Activated CD8-positive, alpha-beta memory T cell treated with anti-CD3 and anti-CD28 coated beads for 24 hours (primary cell): ENCODE results near the gene KCNE5.
"Not testable (repeated sequence)": the region's sequence is repeated elsewhere in the genome, so short reads cannot be mapped to it uniquely, and the experiment has no call there.

Source experiments
- DNase-seq: peaks from one replicate; pipeline ENCODE4 v3.0.0-alpha.2; 2020

Gene KCNE5

DNA sequence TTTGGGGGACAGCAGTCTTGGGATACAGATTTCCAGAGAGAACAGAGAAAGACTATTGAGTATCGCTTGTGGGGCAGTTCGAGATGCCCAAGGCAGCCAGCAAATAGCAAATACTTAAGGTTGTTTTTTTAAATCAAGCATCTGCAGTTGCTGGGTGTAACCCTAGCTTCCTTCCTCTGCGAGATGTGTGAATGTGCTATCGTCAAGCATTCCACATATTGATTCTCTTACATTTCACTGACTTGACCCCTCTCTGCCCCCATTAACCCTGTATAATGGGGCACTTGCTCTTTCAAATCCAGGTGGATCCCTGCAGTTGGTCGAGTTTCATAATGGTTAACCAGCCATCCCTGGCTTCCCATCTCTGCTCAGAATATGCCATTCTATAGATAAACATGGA lies 23.5 kb downstream of the KCNE5 start:
- DNase-seq: no peak

DNA sequence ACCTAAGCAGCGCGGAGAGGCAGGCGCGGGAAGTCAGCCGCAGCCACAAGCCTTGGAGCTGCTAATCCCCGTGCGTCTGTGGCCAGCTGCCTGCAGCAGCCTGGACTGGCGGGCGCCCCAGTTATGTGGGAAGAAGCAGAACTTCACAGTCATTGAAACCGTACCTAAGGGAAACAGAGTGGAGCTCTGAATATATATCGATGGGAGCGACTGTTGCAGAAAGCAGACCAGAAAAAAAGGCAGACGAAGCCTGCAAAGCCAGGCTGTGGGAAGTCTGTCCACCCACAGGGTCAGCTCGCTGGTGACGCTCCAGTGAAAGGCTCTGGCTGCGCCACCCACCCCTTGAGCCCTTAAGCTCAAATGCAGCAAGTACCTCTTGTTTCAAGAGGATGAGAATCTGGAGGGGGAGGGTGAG lies 24.7 kb downstream of the KCNE5 start:
- no peak for DNase-seq

- no peak for DNase-seq
These were observed 29.0 kb downstream of the KCNE5 start for GRCh38 chrX:109596015-109596414.

- no peak for DNase-seq
These were observed 34.8 kb downstream of the KCNE5 start for GRCh38 chrX:109590176-109590575.

DNA sequence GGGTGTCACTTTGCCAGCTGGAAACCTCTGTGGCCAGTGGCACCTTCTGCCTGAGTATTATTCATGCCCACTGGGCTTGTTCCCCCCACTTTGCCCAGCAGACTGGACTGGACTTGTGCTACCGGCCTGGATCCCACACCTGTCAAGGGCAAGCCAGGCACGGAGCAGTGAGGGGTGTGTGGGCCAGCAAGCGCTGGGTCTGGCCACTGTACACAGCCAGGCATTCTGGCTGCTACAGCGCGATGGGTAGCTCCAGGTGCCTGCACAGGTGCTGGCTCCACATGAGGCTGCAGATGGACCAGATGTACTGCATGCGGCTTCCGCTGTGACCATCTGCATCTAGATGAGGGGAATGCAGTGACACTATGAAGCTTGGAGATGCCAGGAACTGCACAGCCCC lies 39.5 kb downstream of the KCNE5 start:
- no peak for DNase-seq

DNA sequence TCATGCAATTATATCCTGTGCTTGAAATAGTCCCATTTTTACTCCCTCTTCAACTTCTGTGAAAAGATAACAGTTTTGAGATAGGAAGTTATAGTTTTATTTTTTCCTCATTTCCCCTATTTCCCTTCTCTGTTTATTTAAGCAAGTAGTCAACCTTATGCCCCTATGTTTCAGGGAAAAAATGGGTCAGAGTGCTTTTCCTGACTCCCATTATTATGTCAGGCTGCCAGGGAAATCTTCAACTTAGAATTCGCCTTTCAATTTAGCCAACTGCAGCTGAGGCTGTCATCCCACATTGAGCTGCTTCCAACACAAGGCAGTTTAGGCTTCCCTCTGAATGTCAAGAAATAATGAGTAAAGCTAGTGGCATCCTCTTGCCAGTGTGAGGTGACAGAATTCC lies 46.1 kb downstream of the KCNE5 start:
- no peak for DNase-seq

DNA sequence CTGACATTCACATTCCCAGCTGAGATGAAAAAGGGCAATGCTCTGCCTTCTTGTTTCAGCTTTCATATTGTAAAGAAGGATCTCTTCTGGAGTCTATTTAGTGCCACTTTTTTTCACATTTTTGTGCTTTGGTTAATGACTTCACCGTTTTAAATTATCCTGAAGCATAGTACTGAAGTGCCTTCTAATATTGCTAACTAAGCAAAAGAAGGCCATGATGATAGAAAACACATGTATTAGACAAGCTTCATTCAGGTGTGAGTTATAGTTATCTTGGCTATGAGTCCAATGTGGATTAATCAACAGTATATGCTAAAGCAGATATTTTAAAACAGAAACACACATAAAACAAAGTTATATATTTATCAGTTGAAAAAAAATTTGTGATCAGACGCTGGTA lies 47.9 kb downstream of the KCNE5 start:
- no peak for DNase-seq

- not testable (repeated sequence) for DNase-seq
These were observed 48.9 kb downstream of the KCNE5 start for GRCh38 chrX:109576083-109576482.
